Measurements from ENCODE around the gene TBC1D10A.

The TBC1D10A gene

DNA sequence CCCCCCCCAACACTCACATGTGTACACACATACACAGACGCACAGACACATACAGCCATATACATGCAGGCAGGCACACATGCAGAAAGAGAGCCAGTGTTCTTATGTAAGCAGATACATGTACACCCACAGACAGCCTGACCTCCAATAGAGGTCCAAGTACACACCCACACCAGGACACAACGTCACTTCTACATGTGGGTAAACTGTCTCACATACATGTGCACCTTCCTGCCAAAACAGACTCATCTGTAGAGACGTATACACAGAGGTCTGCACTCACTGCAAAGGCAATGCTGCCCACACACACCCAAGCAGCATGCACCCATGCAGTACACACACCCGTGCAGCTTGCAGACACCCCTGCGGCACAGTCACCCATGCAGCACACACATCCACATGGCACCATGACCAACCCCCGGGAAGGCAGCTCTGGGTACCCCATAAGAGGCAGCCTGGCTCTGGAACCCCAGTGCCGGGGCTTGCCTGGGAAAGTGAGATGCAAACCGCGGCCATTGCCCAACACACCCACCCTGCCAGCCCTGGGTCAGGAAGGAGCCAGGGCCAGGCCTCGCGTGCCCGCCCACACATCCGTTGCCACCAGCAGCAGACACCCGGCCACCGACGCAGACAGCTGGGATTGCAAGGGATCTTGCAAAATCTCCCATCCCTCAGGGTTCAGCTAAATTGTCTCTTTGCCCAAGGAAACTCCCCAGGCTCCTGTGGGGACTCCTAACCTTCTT is 47.5 kb downstream of the TBC1D10A start:
- no peak overlapping the region for H3K9ac ChIP-seq (ENCODE audit: low read length)
- no peak overlapping the region for H2AK5ac ChIP-seq (ENCODE audit: low read length)
- H3K4ac ChIP-seq (ENCODE audit: low read depth, low read length): no peak overlapping the region
- peaks cover 0 to 9% of the 10 kb centered on the region in 2 experiments for H3K4me1 ChIP-seq (ENCODE audit: control insufficient read depth in 1 of 2, insufficient read depth in 2 of 2, low read length in 2 of 2)
- H3K4me3 ChIP-seq (ENCODE audit: low read depth, low read length): peak overlapping the region; percentile 4
- no peak overlapping the region for H3K27ac ChIP-seq (ENCODE audit: low read depth, low read length)
- H3K4me2 ChIP-seq (ENCODE audit: low read length): no peak overlapping the region
- H4K12ac ChIP-seq (ENCODE audit: low read depth, low read length): no peak overlapping the region
- no peak overlapping the region for H2BK5ac ChIP-seq (ENCODE audit: low read depth, low read length, poor library complexity)
- H4K91ac ChIP-seq (ENCODE audit: low read depth, low read length): no peak overlapping the region
- H4K8ac ChIP-seq (ENCODE audit: low read depth, low read length): no peak overlapping the region
- WGBS (ENCODE audit: extremely low coverage, insufficient coverage, insufficient read length): no CpG with 5 or more reads among the region's 16 CpGs
- H2BK120ac ChIP-seq (ENCODE audit: insufficient read depth, low read length, poor library complexity): no peak overlapping the region
- H2BK12ac ChIP-seq (ENCODE audit: low read length): no peak overlapping the region
- peak; percentile 40 to 50 for DNase-seq
- peaks cover 9 to 13% of the 10 kb centered on the region in 2 experiments for H3K36me3 ChIP-seq (ENCODE audit: control insufficient read depth in 1 of 2, insufficient read depth in 2 of 2, low read length in 2 of 2)
- no peak overlapping the region for H3K18ac ChIP-seq (ENCODE audit: low read length)
- H3K27me3 ChIP-seq (ENCODE audit: insufficient read depth, low read length): no peaks in the 10 kb centered on the region
- no peak overlapping the region for H2AFZ ChIP-seq (ENCODE audit: insufficient read depth, low read length, poor library complexity)
- no peaks in the 10 kb centered on the region for H3K79me1 ChIP-seq (ENCODE audit: low read length)
- peak overlapping the region; percentile 69 for H3K23ac ChIP-seq (ENCODE audit: low read length)
- H3K79me2 ChIP-seq (ENCODE audit: control insufficient read depth, insufficient read depth, low read length, poor library complexity): no peaks in the 10 kb centered on the region
- H3K14ac ChIP-seq (ENCODE audit: low read length): no peak overlapping the region
- H3K9me3 ChIP-seq (ENCODE audit: insufficient read depth, low read depth, low read length): peaks cover 4% of the 10 kb centered on the region

DNA sequence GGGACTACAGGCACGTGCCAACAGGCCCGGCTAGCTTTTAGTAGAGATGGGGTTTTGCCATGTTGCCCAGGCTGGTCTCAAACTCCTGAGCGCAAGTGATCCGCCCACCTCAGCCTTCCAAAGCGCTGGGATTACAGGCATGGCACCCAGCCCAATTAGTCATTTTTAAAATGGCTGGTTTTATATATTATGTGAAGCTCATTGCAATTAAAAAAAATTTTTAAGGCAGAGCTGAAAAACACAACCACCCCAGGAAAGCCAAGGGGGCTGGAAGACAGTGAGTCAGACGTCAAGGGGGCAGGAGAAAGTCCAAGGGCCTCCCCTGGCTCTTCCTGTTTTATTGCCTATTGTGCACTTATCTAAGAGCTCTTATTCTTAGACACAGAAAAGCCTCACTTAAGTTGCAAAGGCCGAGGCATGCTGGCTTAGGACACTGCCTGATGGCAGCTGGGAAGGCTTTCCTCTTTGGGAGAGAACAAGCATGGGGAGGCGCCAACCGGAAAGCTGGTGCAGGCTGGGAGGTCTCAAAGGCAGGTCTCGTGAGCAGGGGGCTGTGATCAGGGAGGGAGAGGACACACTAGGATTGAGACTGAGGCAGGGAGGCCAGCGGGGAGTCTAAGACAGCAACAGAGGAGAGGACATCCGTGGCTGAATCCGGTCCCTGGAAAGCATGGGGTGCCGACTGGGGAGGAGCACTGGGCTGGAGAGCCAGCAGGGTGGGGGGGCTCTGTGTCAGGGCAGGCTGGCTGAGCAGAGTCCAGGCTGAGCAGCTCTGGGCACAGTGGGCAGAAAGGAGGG is 49.0 kb downstream of the TBC1D10A start:
- Histone ChIP-seq H3K27me3 (ENCODE audit: insufficient read depth, low read length) (no peaks in the 10 kb centered on the region), H3K14ac (ENCODE audit: low read length) (no peak overlapping the region), H4K12ac (ENCODE audit: low read depth, low read length) (no peak overlapping the region), H3K18ac (ENCODE audit: low read length) (no peak overlapping the region), H3K79me1 (ENCODE audit: low read length) (no peaks in the 10 kb centered on the region), H3K36me3 (ENCODE audit: control insufficient read depth in 1 of 2, insufficient read depth in 2 of 2, low read length in 2 of 2) (peaks cover 0 to under 1% of the 10 kb centered on the region in 2 experiments), H3K4me2 (ENCODE audit: low read length) (no peak overlapping the region), H3K4me1 (ENCODE audit: control insufficient read depth in 1 of 2, insufficient read depth in 2 of 2, low read length in 2 of 2) (peaks cover 0 to 7% of the 10 kb centered on the region in 2 experiments), H3K27ac (ENCODE audit: low read depth, low read length) (no peak overlapping the region), H3K79me2 (ENCODE audit: control insufficient read depth, insufficient read depth, low read length, poor library complexity) (no peaks in the 10 kb centered on the region), H2AFZ (ENCODE audit: insufficient read depth, low read length, poor library complexity) (no peak overlapping the region), H2BK120ac (ENCODE audit: insufficient read depth, low read length, poor library complexity) (no peak overlapping the region), H3K4me3 (ENCODE audit: low read depth, low read length) (no peak overlapping the region), H4K8ac (ENCODE audit: low read depth, low read length) (no peak overlapping the region), H2BK5ac (ENCODE audit: low read depth, low read length, poor library complexity) (no peak overlapping the region), H3K4ac (ENCODE audit: low read depth, low read length) (no peak overlapping the region), H4K91ac (ENCODE audit: low read depth, low read length) (peak overlapping the region; percentile 2), H3K23ac (ENCODE audit: low read length) (no peak overlapping the region), H3K9me3 (ENCODE audit: insufficient read depth, low read depth, low read length) (peaks cover 2% of the 10 kb centered on the region), H2BK12ac (ENCODE audit: low read length) (no peak overlapping the region), H2AK5ac (ENCODE audit: low read length) (no peak overlapping the region), H3K9ac (ENCODE audit: low read length) (no peak overlapping the region)
- DNase-seq: no peak
- WGBS (ENCODE audit: extremely low coverage, insufficient coverage, insufficient read length): no CpG with 5 or more reads among the region's 14 CpGs

DNA sequence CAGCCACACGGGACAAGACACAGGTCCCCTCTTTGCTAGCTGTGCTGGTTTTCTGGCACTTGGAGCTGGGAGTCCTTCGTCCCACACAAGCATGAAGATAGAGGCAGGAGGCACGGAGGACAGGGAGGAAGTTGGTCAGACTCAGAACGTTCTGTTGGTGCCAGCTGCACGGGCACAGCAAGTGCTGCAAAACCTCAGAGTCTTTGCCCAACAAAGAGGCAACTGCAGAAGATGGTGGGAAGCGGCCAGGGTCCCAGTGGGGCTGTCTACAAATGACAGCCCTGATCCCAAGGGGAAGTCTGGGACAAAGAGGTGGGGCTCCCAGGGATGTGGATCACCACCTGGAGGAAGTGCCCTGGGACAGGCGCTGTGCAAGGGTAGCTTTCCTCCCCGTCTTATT is 50.7 kb downstream of the TBC1D10A start:
- Histone ChIP-seq H2BK5ac (ENCODE audit: low read depth, low read length, poor library complexity) (no peak overlapping the region), H3K79me1 (ENCODE audit: low read length) (no peaks in the 10 kb centered on the region), H3K4ac (ENCODE audit: low read depth, low read length) (no peak overlapping the region), H3K36me3 (ENCODE audit: control insufficient read depth in 1 of 2, insufficient read depth in 2 of 2, low read length in 2 of 2) (no peaks in the 10 kb centered on the region), H3K4me3 (ENCODE audit: low read depth, low read length) (no peak overlapping the region), H2AFZ (ENCODE audit: insufficient read depth, low read length, poor library complexity) (no peak overlapping the region), H3K18ac (ENCODE audit: low read length) (no peak overlapping the region), H3K79me2 (ENCODE audit: control insufficient read depth, insufficient read depth, low read length, poor library complexity) (no peaks in the 10 kb centered on the region), H2BK120ac (ENCODE audit: insufficient read depth, low read length, poor library complexity) (no peak overlapping the region), H4K91ac (ENCODE audit: low read depth, low read length) (no peak overlapping the region), H4K8ac (ENCODE audit: low read depth, low read length) (no peak overlapping the region), H3K27me3 (ENCODE audit: insufficient read depth, low read length) (no peaks in the 10 kb centered on the region), H3K9ac (ENCODE audit: low read length) (no peak overlapping the region), H3K14ac (ENCODE audit: low read length) (no peak overlapping the region), H3K23ac (ENCODE audit: low read length) (no peak overlapping the region), H3K4me1 (ENCODE audit: control insufficient read depth in 1 of 2, insufficient read depth in 2 of 2, low read length in 2 of 2) (peaks cover 0 to 7% of the 10 kb centered on the region in 2 experiments), H2BK12ac (ENCODE audit: low read length) (no peak overlapping the region), H4K12ac (ENCODE audit: low read depth, low read length) (no peak overlapping the region), H3K9me3 (ENCODE audit: insufficient read depth, low read depth, low read length) (peaks cover 2% of the 10 kb centered on the region), H2AK5ac (ENCODE audit: low read length) (no peak overlapping the region), H3K4me2 (ENCODE audit: low read length) (no peak overlapping the region), H3K27ac (ENCODE audit: low read depth, low read length) (no peak overlapping the region)
- DNase-seq: no peak
- no CpG with 5 or more reads among the region's 8 CpGs for WGBS (ENCODE audit: extremely low coverage, insufficient coverage, insufficient read length)

DNA sequence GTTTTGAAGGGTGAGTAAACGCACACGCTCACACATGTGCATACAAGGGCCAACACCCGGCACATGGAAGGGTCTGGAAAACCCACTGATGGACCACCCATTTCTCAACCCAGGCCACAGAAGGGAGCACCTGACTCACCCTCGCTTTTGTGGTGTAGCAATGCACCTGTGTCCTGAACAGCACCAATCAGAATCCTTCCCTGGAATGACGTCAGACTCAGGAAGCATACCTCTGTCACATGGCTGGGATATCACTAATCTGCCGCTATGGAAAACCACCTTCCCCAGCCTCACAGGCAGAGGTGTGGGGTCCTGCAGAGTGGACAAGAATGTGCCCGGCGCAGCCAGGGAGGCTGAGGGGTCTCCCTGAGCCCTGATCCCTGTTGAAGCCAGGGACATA is 51.1 kb downstream of the TBC1D10A start:
- Histone ChIP-seq H3K9ac (ENCODE audit: low read length) (no peak overlapping the region), H3K27ac (ENCODE audit: low read depth, low read length) (no peak overlapping the region), H3K23ac (ENCODE audit: low read length) (no peak overlapping the region), H3K27me3 (ENCODE audit: insufficient read depth, low read length) (no peaks in the 10 kb centered on the region), H2BK120ac (ENCODE audit: insufficient read depth, low read length, poor library complexity) (no peak overlapping the region), H4K91ac (ENCODE audit: low read depth, low read length) (no peak overlapping the region), H3K4me3 (ENCODE audit: low read depth, low read length) (no peak overlapping the region), H3K4me2 (ENCODE audit: low read length) (no peak overlapping the region), H3K36me3 (ENCODE audit: control insufficient read depth in 1 of 2, insufficient read depth in 2 of 2, low read length in 2 of 2) (no peaks in the 10 kb centered on the region), H2BK5ac (ENCODE audit: low read depth, low read length, poor library complexity) (no peak overlapping the region), H3K79me2 (ENCODE audit: control insufficient read depth, insufficient read depth, low read length, poor library complexity) (no peaks in the 10 kb centered on the region), H3K18ac (ENCODE audit: low read length) (no peak overlapping the region), H2BK12ac (ENCODE audit: low read length) (no peak overlapping the region), H4K12ac (ENCODE audit: low read depth, low read length) (no peak overlapping the region), H3K4me1 (ENCODE audit: control insufficient read depth in 1 of 2, insufficient read depth in 2 of 2, low read length in 2 of 2) (peaks cover 0 to 7% of the 10 kb centered on the region in 2 experiments), H2AK5ac (ENCODE audit: low read length) (no peak overlapping the region), H2AFZ (ENCODE audit: insufficient read depth, low read length, poor library complexity) (no peak overlapping the region), H4K8ac (ENCODE audit: low read depth, low read length) (no peak overlapping the region), H3K14ac (ENCODE audit: low read length) (no peak overlapping the region), H3K4ac (ENCODE audit: low read depth, low read length) (no peak overlapping the region), H3K9me3 (ENCODE audit: insufficient read depth, low read depth, low read length) (peaks cover 4% of the 10 kb centered on the region), H3K79me1 (ENCODE audit: low read length) (no peaks in the 10 kb centered on the region)
- peak in 1 of 2 donors; percentile 50 for DNase-seq
- WGBS (ENCODE audit: extremely low coverage, insufficient coverage, insufficient read length): no CpG with 5 or more reads among the region's 8 CpGs

Data from trophoblast cell (in vitro differentiated cells and primary cell).